NCI-H748 (cell line): ENCODE measurements around the gene EPB41.
"Not testable (repeated sequence)": the region's sequence is repeated elsewhere in the genome, so short reads cannot be mapped to it uniquely, and the experiment has no call there.

Source experiments
- DNase-seq: peaks from one replicate; lab custom pipeline; 2025; ENCODE audit not compliant: unreplicated experiment; lab: John Stamatoyannopoulos, UW

EPB41 gene

GRCh38 chr1:29043274-29043965 lies 129.1 kb downstream of the EPB41 start:
- DNase-seq = no peak

GRCh38 chr1:29044010-29044409 lies 129.6 kb downstream of the EPB41 start:
- no peak for DNase-seq

- not testable (repeated sequence) for DNase-seq
Measured at GRCh38 chr1:29045663-29046062, 131.3 kb downstream of the EPB41 start.

- no peak for DNase-seq
Measured at GRCh38 chr1:29047142-29047541, 132.8 kb downstream of the EPB41 start.

GRCh38 chr1:29050166-29050565 lies 135.8 kb downstream of the EPB41 start:
- DNase-seq = no peak

- no peak for DNase-seq
Measured at GRCh38 chr1:29052100-29052499, 137.7 kb downstream of the EPB41 start.

- no peak for DNase-seq
Measured at GRCh38 chr1:29052941-29053340, 138.6 kb downstream of the EPB41 start.

GRCh38 chr1:29055160-29055559 lies 140.8 kb downstream of the EPB41 start:
- no peak for DNase-seq

- DNase-seq = no peak
Measured at GRCh38 chr1:29056256-29056655, 141.9 kb downstream of the EPB41 start.

- DNase-seq = no peak
Measured at GRCh38 chr1:29057700-29058099, 143.3 kb downstream of the EPB41 start.

- DNase-seq = no peak
Measured at GRCh38 chr1:29062157-29062942, 148.0 kb downstream of the EPB41 start.

- DNase-seq = no peak
Measured at GRCh38 chr1:29064064-29064463, 149.7 kb downstream of the EPB41 start.

GRCh38 chr1:29077155-29077554 lies 162.8 kb downstream of the EPB41 start:
- DNase-seq = no peak

GRCh38 chr1:29079916-29080629 lies 165.7 kb downstream of the EPB41 start:
- DNase-seq = not testable (repeated sequence)

GRCh38 chr1:29081201-29081600 lies 166.8 kb downstream of the EPB41 start:
- no peak for DNase-seq

GRCh38 chr1:29082519-29082918 lies 168.2 kb downstream of the EPB41 start:
- DNase-seq = no peak

GRCh38 chr1:29083317-29084195 lies 169.2 kb downstream of the EPB41 start:
- no peak for DNase-seq

GRCh38 chr1:29084196-29084521 lies 169.8 kb downstream of the EPB41 start:
- no peak for DNase-seq

- peak; percentile 93 for DNase-seq
Measured at GRCh38 chr1:29090937-29091618, 176.7 kb downstream of the EPB41 start.

GRCh38 chr1:29092704-29093103 lies 178.3 kb downstream of the EPB41 start:
- DNase-seq = not testable (repeated sequence)
